Immature natural killer cell (primary cell): ENCODE measurements around the gene RAB39B. TPM values are rescaled to one million over a fixed set of nuclear protein-coding genes. Genes with fewer than 3 reads are reported as not detected.

ENCODE experiments used
- polyA plus RNA-seq, 3 donors: library from polyadenylated mRNA; unstranded; fragments of 300-500 nt; fragmentation: Illumina TruSeq; gene quantifications; one replicate each; pipeline ENCODE4 v1.2.3, GENCODE V29; 2021

Gene RAB39B
- polyA plus RNA-seq, 3 donors from 2014 or later: 2.3 to 8.0 (median 2.9) TPM

Other genes starting within 250 kb of the RAB39B start
- gene F8, start 241.8 kb downstream of the RAB39B start, polyA plus RNA-seq: 1 to 10 TPM; 1.1 to 3.4 (median 2.7) TPM
- gene FUNDC2, start 237.6 kb downstream of the RAB39B start, polyA plus RNA-seq: 100 to 1,000 TPM; 182 to 241 (median 234) TPM
- gene CMC4, start 193.4 kb downstream of the RAB39B start, polyA plus RNA-seq: 10 to 100 TPM; 23.3 to 26.3 (median 23.6) TPM
- 10 to 100 TPM; 28.8 to 55.6 (median 33.0) TPM for gene MTCP1, start 193.4 kb downstream of the RAB39B start, polyA plus RNA-seq
- gene BRCC3, start 193.0 kb downstream of the RAB39B start, polyA plus RNA-seq: 10 to 100 TPM; 19.4 to 34.2 (median 24.5) TPM
- 10 to 100 TPM; 67.9 to 86.5 (median 69.1) TPM for gene VBP1, start 48.0 kb downstream of the RAB39B start, polyA plus RNA-seq
- gene CLIC2, start 70.1 kb upstream of the RAB39B start, polyA plus RNA-seq: 1 to 10 TPM in 2 of 3 donors, under 1 TPM in 1; 0.47 to 3.8 (median 1.3) TPM
- not detected for gene F8A2, start 117.6 kb upstream of the RAB39B start, polyA plus RNA-seq
- 10 to 100 TPM in 1 of 3 donors, 1 to 10 TPM in 2; 1.7 to 28.0 (median 3.1) TPM for gene F8A3, start 194.1 kb upstream of the RAB39B start, polyA plus RNA-seq